HG03064 (cell line): Measurements from ENCODE around the gene PURA.

ENCODE experiments used
- ATAC-seq: cut with Tn5 transposase; IDR thresholded peaks from one replicate; pipeline ENCODE4 v1.9.1; 2021; ENCODE audit warnings: low read depth; ENCODE audit not compliant: unreplicated experiment

Gene PURA

DNA sequence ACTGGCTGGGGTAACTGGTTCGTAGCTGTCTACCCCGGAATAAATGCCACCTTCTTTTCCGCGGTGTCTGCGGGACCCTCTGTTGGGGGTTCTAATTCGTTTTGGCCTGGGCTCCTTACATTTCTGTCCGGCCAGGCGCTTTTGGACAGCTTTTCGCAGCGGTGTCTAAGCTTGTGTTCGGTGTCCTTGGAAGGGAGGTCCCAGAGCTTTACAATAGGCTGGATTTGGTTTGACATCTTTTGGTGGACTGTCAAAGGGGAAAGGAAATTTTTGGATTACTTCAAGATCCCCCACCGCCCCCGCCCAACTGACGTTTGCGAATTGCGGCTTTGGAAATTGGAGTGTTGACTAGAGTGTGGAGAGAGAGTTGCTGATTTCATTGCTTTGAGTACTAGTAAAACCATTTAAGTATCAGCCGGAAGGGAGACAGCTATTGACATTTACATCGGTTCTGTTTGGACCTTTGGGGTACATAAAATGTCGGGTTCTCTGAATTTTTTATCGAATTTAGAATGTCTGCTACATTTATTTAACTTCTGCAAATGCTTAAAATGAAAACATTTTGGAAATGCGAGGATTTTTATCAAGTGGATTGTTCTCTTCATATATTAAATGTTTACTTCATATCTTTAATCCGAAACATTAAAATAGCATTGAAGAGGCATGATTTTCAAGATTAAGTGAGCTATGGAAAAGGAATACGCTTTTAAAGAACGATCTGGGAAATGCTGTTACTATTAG, 4.7 kb upstream of the PURA start:
- ATAC-seq = no peak

GRCh38 chr5:140109759-140110645, 3.9 kb upstream of the PURA start:
- no peak for ATAC-seq

GRCh38 chr5:140110646-140110957, 3.3 kb upstream of the PURA start:
- ATAC-seq = no peak

DNA sequence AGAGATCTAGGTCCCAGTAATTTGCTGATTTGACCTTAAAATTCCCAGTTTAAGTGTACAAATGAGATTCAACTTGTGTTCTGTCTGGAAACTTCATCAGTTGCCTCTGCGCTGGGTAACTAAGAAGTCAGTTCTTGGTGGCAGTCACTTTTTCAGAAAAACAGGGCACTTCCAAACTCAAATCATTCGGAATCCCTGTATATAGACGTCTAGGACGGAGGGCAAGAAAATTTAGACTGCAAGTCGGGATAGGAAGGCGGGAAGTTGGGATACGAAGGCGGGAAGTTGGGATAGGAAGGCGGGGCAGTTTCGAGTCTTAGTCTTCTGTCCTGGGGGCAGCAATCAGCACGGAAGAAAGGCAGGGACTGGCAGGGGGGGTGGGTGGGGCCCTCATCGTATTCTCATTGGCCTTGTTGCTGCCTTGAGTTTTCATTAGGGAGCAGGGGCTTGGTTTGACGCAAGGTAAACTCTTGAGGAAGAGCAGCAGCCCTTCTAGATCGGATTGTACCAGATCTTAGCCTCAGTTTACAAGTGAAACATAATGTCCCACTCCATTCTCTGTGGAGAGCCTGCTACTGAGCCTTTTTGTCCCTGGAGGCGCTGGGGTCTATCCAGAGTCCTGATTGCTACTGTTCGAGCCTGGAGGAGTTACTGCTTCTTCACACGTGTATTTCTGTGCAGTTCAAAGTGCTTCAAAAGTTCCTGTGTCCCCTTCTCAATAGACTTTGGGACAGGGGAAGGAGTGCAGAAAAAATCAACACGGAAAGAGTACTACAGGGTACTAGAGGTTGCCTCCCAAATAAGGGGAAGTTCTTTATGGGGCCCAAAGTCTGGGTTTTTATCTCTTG, 2.7 kb upstream of the PURA start:
- ATAC-seq = no peak

- ATAC-seq = no peak
These were observed 1.9 kb upstream of the PURA start for GRCh38 chr5:140111859-140112551.

- no peak for ATAC-seq
These were observed 1.2 kb upstream of the PURA start for GRCh38 chr5:140112685-140113179.

DNA sequence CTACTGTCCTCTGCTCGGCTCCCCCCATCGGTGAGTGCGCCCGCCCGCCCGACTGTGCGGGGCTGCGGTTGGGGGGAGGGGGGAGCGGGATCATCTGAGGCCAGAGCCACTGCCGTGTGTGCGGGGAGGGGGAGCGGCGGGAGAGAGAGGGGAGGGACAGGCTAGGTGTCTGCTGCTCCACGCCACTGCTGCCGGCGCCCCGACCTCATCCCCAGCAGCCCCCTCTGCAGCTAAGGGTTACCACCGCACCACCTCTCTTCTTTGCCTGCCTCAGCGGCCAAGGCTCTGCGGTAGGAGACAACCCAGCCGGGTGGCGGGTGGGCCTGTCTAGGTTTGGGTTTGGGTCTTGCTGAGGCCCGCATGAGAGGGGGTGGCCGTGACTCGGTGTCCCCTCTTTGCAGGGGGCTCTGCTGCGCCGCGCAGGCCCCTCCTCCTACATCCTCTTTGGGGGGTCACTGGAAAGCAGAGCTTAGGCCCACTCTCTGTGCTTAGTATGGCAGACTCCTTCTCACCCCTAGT, 670 bp upstream of the PURA start:
- ATAC-seq = no peak

DNA sequence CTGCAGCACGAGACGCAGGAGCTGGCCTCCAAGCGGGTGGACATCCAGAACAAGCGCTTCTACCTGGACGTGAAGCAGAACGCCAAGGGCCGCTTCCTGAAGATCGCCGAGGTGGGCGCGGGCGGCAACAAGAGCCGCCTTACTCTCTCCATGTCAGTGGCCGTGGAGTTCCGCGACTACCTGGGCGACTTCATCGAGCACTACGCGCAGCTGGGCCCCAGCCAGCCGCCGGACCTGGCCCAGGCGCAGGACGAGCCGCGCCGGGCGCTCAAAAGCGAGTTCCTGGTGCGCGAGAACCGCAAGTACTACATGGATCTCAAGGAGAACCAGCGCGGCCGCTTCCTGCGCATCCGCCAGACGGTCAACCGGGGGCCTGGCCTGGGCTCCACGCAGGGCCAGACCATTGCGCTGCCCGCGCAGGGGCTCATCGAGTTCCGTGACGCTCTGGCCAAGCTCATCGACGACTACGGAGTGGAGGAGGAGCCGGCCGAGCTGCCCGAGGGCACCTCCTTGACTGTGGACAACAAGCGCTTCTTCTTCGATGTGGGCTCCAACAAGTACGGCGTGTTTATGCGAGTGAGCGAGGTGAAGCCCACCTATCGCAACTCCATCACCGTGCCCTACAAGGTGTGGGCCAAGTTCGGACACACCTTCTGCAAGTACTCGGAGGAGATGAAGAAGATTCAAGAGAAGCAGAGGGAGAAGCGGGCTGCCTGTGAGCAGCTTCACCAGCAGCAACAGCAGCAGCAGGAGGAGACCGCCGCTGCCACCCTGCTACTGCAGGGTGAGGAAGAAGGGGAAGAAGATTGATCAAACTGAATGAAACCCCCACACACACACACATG, 654 bp downstream of the PURA start:
- ATAC-seq = peak; percentile 34

GRCh38 chr5:140115186-140115500, 1.2 kb downstream of the PURA start:
- no peak for ATAC-seq

DNA sequence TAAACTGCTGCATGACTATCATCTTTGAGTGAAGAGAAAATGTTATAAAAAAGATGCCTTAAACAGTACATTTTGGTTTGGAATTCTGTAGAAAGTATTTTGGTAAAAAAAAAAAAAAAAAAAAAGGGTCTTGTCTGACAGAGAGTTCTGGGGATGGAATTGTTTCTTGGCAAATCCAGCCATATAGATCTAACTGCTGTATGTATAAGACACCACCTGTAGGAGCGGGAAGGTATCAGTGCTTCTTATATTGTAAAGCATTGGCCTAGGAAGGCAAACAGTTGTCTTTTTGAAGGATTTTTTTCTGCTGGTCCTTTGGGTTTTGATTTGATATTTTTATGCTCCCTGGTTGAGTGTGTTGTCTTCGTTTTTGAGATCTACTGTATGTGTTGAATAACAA, 2.8 kb downstream of the PURA start:
- ATAC-seq = no peak

GRCh38 chr5:140117523-140117922, 3.6 kb downstream of the PURA start:
- no peak for ATAC-seq

DNA sequence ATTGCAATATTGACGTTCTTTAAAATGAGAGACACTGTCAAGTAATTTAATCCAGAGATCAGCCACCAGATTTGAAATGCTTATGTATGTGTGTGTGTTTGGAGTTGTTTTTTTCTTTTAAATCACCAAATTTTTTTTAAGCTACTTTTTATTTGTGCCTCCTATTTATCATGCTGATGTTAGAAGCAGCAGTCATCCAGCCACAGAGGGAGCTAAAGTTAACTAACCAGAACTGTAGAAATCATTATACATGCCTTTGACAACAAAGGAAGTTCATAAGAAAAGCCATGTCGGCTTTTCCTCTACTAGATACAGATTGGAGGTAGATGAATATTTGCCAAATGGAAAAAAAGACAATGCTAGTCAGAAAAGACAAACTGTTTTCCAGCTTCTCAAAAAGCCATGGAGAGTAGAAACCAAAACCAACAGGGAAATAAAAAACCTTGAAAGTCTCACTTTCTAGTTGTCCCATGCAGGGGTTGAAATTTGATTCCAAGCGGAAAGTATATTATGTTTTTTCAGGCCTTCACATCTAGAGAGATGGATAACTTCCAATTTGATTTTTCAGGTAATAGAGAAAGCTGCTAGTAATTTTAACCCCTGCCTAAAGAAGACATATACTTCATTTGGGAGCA, 4.5 kb downstream of the PURA start:
- no peak for ATAC-seq

- no peak for ATAC-seq
These were observed 11.7 kb downstream of the PURA start, which contains the start of gene IGIP for GRCh38 chr5:140125637-140126036. Gene IGIP (plus strand): TSS chr5:140125937. CDS start chr5:140128477, 2,540 bp downstream.

DNA sequence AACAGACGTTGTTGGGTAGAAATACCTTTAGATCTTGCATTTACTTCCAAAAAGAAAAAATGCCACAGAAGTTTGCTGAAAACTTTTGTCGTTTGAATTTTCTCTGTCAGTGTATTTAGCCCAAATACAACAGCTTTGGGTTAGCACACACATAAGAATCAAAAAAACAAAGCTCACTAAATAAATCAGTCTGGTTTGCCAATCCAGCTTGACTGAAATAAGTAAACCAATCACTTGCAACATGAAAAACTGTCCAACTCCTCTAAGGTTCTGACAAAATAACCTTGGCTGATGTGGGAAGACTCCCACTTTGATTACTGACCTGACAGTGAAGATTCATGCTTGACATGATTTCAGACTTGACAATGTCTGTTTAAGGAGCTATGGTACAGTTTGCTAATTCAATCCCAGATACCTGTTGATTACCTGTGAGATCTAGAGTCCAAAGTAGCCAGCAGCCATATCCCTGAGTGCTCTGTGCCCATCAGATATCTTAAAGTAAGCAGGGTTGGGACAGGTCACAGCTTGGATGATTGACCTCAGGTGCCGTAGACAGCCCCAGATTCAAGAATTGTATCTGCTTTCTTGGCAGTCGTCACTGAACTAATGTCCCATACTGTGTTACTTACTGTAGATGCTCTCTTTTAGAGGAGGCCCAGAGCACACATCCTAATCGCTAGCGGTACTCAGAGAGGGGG, 12.6 kb downstream of the PURA start:
- ATAC-seq = no peak

GRCh38 chr5:140128376-140128775, 14.5 kb downstream of the PURA start:
- ATAC-seq = no peak

- ATAC-seq = no peak
These were observed 17.2 kb downstream of the PURA start for GRCh38 chr5:140130949-140131733.

DNA sequence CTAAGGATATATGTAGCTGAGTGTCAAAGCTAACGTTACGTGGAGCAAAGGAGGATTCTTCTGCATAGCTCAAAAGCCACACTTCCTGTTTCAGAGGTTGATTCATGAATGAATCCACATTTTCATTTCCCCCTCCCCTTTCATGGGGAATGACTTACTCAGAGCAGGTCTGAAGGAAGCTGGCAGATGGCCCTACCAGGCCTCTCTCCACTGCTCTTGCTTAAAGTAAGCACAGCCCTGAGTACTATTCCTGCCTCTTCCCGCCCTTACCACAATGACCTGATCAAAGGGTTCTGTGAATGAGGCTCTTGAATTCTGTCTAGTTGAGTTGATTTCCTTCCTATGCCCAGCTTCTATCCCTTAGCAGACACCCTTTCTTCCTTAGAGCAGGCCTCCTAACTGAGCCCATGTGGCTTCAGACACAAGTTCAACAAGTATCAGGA, 18.1 kb downstream of the PURA start:
- ATAC-seq = no peak
